AG09319 (cell line): ENCODE results near the gene PLCB1.

Source experiments
- DNase-seq: peaks from one replicate; pipeline ENCODE4 v3.0.0-alpha.2; 2010; ENCODE audit warnings: low read depth; ENCODE audit errors: extremely low read depth
- CTCF ChIP-seq: IDR thresholded peaks from 2 replicates; pipeline ENCODE4 v1.5.1; 2011; ENCODE audit warnings: low read depth, mild to moderate bottlenecking, inconsistent platforms, low read length, moderate library complexity

PLCB1 gene

GRCh38 chr20:8353512-8353911 lies 221.4 kb downstream of the PLCB1 start:
- no peak for DNase-seq
- no peak for TF ChIP-seq CTCF

- no peak for DNase-seq
- no peak for TF ChIP-seq CTCF
These were observed 223.4 kb downstream of the PLCB1 start for GRCh38 chr20:8355453-8355852.

DNA sequence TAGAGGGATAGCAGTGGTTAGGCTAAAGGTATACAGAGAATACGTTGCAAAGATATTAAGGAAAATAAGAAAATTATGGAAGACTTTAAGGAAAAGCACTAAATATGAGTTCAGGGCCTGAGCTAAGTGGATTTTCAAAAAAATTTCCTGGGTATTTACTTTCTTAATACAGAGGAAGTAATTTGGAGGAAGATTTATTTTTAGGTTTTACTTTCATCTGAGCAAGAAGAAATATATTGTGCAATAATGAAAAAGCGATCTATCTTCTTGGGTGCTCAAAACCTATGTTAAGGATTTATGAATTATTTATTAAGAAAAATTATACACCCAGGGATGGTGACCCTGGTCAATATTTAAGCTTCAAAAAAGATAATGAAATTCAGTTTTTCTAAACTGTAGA lies 224.7 kb downstream of the PLCB1 start:
- TF ChIP-seq CTCF = no peak
- no peak for DNase-seq

DNA sequence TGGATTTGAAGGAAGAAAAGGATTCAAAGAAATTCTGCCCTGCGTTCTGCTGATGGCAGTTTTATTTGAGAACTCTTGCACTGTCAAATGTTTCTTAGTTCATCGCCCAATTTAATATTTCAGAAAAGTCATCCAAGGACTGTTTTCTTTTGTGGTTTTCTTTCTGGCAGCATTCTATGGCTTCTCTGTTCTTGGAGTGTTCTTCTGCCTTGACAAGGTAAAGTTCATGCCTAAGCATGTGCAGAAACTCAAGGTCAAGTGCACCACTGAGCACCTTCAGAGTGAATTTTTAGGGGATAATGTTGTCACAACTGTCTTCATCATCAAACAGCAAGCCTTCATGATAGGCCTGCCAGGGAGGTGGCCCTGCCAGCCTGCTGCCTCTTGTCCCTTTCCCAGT lies 225.6 kb downstream of the PLCB1 start:
- no peak for DNase-seq
- TF ChIP-seq CTCF = no peak

DNA sequence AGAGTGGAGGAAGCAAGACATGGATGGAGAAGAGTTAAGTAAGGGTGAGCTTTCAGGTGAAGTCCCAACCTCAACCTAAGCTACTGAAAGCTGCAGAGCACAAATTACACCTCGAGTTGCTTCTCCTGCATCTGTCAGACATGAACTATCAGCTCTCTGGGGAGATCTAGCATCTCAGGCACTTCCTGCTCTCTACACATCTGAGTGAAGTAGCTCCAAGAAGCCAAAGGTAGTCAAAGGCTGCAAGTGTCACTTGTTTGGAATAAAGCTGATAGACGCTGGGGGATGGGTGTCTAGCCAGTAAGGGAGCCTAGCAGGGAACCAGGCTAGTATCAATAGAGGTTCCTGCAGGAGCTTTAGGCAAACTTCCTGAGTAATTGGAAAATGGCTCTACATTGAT lies 228.0 kb downstream of the PLCB1 start:
- no peak for TF ChIP-seq CTCF

GRCh38 chr20:8361006-8361652 lies 229.1 kb downstream of the PLCB1 start:
- TF ChIP-seq CTCF = no peak; the same call in none of the 2 replicates
- DNase-seq = no peak

More for the DNA sequence above, 228.0 kb downstream of the PLCB1 start:
- no peak for DNase-seq

GRCh38 chr20:8361779-8362178 lies 229.7 kb downstream of the PLCB1 start:
- no peak for DNase-seq

More at GRCh38 chr20:8361779-8362178, 229.7 kb downstream of the PLCB1 start:
- TF ChIP-seq CTCF = no peak
